Pulmonary artery endothelial cell (primary cell): ENCODE data around the gene BAG5. TPM values are rescaled to one million over a fixed set of nuclear protein-coding genes. Genes with fewer than 3 reads are reported as not detected.
"Not testable (repeated sequence)": the region's sequence is repeated elsewhere in the genome, so short reads cannot be mapped to it uniquely, and the experiment has no call there.

Experiments
- DNase-seq: peaks from one replicate; pipeline ENCODE4 v3.0.0-alpha.2; 2011; ENCODE audit warnings: low read depth, low spot score
- total RNA-seq: library from RNA; depleted of rRNA; stranded (reverse); fragments of >200 nt; gene quantifications from 2 replicates; pipeline ENCODE4 v1.2.3, GENCODE V29; 2014

The BAG5 gene
- total RNA-seq: 33.8 and 38.4 TPM in 2 replicates

- peak; percentile 37 for DNase-seq
Observed at GRCh38 chr14:103562429-103563225, at the start of gene BAG5, which contains the start of gene COA8. TSS of gene BAG5 (minus strand) at chr14:103562657. CDS start at chr14:103561164, 1,493 bp downstream. TSS of gene COA8 (plus strand) at chr14:103562960. CDS start at chr14:103563002, 42 bp downstream.

- no peak for DNase-seq
Observed at GRCh38 chr14:103611215-103611614, 48.8 kb upstream of the BAG5 start.

- DNase-seq: not testable (repeated sequence)
Observed at GRCh38 chr14:103609081-103609480, 46.6 kb upstream of the BAG5 start.

GRCh38 chr14:103607822-103608221, 45.4 kb upstream of the BAG5 start:
- no peak for DNase-seq

GRCh38 chr14:103606963-103607668, 44.7 kb upstream of the BAG5 start:
- no peak for DNase-seq

GRCh38 chr14:103604620-103605019, 42.2 kb upstream of the BAG5 start:
- DNase-seq: no peak

- DNase-seq: no peak
Observed at GRCh38 chr14:103600503-103600902, 38.0 kb upstream of the BAG5 start.

- DNase-seq: no peak
Observed at GRCh38 chr14:103597623-103598377, 35.3 kb upstream of the BAG5 start.

GRCh38 chr14:103594265-103594664, 31.8 kb upstream of the BAG5 start:
- no peak for DNase-seq

- DNase-seq: no peak
Observed at GRCh38 chr14:103593577-103593976, 31.1 kb upstream of the BAG5 start.

- no peak for DNase-seq
Observed at GRCh38 chr14:103584326-103584915, 22.0 kb upstream of the BAG5 start.

GRCh38 chr14:103581954-103582703, 19.7 kb upstream of the BAG5 start:
- DNase-seq: no peak

- DNase-seq: no peak
Observed at GRCh38 chr14:103581206-103581605, 18.7 kb upstream of the BAG5 start.

- no peak for DNase-seq
Observed at GRCh38 chr14:103578401-103579075, 16.1 kb upstream of the BAG5 start.

GRCh38 chr14:103576371-103577024, 14.0 kb upstream of the BAG5 start:
- peak; percentile 80 for DNase-seq

- no peak for DNase-seq
Observed at GRCh38 chr14:103574707-103575285, 12.3 kb upstream of the BAG5 start.

GRCh38 chr14:103574104-103574503, 11.6 kb upstream of the BAG5 start:
- DNase-seq: no peak

- no peak for DNase-seq
Observed at GRCh38 chr14:103569408-103569807, 7.0 kb upstream of the BAG5 start.

GRCh38 chr14:103568952-103569351, 6.5 kb upstream of the BAG5 start:
- DNase-seq: no peak
